ENCODE measurements around the gene COX20. TPM values are rescaled to one million over a fixed set of nuclear protein-coding genes. Genes with fewer than 3 reads are reported as not detected.

Gene COX20
- total and polyA plus RNA-seq, 2 of the 4 experiments (the other 2 are of a cell fraction): 13.3 to 27.0 TPM

GRCh38 chr1:244833734-244834542 lies 1.5 kb upstream of the COX20 start (continued):
- TF ChIP-seq ELK1 (IDR thresholded peaks at IDR 0.05; ENCODE audit: borderline replicate concordance, low read depth, low read length): no peak

All from IMR-90 (cell line).